GM18520 (cell line): ENCODE measurements around the gene RAB26.
"Not testable (repeated sequence)": the region's sequence is repeated elsewhere in the genome, so short reads cannot be mapped to it uniquely, and the experiment has no call there.

Source experiments
- ATAC-seq: cut with Tn5 transposase; IDR thresholded peaks from one replicate; pipeline ENCODE4 v1.9.1; 2021; ENCODE audit not compliant: unreplicated experiment

The RAB26 gene

DNA sequence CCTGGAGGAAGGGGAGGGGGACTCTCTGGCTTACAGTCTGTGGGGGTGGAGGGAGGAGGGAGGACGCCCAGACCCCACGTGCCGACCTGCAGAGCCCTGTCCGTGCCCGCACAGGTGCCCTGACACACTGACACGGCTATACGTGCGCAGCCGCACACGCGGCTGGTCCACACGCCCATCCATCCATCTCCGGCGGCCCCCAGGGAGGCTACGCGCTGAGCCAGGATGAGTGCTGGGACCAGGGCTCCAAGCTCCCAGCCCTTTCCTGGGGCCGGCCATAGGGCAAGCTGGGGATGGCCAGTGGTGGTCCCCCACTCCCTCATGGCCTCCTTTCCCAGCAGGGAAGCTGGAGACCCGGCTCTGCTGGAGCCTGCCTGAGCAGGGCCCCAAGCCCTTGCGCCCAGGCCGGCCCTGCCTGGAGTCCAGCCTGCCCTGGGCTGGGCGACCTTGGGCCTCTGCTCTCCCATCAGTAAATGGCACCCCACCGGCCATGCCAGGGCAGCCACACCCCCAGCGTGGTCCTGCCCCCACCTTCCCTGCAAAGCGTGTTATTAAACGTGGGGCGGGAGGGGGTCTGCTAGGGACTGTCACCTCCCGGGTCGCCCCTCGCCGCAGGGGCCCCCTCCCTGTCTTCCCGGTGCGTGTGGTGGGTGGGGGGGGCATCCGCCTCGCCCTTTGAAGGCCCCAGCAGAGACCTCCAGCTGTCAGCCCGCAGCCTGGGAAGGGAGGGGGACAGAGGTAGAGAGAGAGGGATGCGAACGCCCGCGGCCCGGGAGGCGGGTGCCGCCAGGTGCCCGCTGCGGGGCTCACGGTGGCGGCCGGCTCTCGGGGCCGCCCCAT lies 47.1 kb downstream of the RAB26 start:
- no peak for ATAC-seq

DNA sequence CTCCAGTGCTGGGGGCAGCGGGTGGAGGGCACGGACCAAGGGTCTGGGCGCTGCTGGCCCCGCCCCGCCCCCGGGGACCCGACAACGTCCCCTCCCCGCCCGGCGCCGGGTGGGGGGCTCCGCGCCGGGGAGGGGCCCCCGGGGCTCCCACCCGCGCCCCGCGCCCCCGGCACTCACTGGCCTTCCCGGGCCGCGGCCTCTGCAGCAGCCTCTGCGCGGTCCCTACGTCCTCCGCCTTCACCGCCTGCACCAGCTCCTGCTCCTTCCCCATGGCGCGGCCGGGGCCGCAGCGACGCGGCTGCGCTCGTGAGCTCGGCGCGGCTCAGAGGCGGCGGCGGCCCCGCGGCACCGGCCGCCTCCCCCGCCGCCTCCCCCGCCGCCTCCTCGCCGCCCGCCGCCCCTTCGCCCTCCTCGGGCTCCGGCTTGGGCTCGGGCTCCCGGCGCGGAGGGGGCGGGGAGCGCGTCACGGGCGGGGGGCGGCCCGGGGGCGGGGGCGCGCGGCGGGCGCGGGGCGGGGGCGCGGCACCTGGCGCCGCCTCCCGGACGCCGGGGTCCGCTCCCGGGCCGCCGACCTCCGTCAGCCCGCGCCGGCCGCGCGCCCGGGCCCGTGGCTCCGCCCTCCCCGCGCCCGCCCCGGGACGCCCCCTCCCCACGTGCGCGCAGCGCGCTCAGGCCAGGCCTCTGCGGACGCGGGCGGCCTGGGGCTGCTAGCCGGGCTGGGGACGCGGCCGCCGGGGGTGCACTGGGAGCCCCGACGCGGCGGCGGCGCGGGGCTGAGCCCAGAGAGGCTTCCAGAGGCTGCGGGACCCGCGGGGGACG lies 47.9 kb downstream of the RAB26 start, which contains the start of gene CASKIN1:
Gene CASKIN1, minus strand, starts transcription at position 444 of the 819 bp plus-strand sequence. Its CDS starts 173 bp downstream, at position 271.
- no peak for ATAC-seq

DNA sequence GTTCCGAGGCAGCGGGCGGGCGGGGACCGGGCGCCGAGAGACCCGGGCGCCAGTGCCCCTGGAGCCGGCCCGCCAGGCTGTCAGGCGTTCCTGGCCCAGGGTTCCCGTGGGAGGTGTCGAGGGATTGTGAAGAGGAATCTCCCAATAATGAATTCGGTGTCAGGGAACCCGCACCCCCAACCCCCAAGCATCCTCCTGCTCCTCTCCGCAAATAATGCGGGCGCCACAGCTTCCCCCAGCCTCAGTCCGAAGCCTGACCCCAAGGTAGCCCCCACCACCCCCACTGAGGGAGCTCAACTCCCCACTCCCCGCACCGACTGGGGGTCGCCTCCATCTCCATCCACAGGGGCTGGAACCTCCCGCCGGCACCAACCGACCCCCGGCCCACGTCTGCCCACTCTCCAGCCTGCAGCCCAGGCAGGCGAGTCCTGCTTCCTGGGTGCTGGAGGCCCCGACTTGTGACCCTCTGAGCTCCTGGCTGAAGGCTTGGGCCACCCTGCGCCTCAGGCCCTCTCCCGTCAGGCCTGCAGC lies 48.6 kb downstream of the RAB26 start:
- ATAC-seq, result no peak

DNA sequence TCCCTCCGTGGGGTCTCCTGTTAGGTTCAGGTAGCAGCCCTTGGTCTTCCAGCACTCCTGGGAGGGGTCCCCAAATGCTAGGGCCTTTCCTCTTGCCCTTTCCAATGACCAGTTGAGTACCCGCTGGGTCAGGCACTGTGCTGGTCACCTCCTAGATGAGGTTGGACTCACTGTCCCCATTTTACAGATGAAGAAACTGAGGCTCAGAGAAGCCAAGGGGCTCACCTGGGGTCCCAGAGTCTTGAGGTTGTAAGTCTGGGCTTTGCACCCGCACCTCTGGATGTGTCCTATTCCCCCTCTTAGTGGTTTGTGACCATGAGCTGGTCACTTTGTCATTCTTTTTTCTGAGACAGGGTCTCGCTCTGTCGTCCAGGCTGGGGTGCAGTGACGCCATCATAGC lies 49.3 kb downstream of the RAB26 start:
- no peak for ATAC-seq

DNA sequence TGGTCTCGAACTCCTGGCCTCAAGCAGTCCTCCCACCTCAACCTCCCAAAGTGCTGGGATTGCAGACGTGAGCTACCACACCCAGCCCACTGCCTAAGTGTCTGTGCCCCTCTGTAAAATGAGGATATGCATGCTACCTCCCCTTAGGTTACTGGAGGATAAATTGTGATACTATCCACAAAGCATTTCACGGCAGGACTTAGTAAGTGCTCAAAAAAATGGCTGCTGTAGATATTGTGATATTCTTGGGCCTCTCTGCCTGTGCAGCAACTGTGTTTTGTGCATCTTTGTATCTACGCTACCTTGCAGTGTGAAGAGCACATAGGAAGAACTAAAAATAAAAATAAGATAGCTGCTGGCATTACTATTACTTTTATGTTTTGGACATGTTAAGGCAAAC lies 49.9 kb downstream of the RAB26 start:
- ATAC-seq, result no peak

DNA sequence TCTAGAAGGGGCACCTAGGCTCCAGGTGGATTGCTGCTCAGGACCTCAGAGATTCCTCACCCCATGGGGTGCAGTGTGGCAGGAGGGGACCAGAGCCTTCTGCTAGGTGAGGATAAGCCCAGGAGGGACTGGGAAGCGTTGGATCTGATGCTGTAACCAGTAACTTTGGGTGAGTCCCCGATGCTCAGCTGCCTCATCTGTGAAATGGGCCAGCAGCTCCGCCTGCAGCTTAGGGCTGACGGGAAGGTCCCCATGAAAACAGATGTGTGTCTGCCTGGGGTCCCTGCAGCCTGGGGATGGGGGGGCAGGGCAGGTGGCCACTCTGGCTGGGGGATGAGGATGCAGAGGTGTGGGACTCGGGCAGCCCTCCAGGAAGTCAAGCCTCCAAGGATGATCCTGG lies 50.7 kb downstream of the RAB26 start:
- ATAC-seq, result no peak

DNA sequence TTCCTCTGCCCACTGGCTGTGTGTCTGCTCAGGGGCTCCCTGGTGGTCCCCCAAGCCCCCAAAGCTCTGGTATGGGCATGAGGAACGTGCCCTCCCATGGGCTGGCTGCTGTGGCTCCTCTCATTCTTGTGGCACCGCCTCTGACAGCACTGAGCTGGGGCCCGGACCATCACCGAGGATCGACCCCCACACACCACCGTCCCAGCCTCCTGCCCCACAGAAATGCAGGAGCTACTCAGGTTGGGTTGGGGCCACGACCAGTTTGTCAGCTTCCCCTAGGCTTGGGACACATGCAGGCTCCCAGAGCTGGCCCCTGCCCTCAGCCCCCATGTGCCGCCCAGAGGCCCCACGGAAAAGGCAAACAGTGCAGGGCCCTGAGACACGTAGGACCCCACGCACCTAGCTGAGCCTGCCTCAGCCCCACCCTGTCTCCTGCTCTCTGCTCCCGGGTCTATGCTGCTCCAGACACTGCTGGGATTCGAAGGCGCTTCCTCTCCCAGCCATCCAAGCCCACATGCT lies 51.3 kb downstream of the RAB26 start:
- no peak for ATAC-seq

DNA sequence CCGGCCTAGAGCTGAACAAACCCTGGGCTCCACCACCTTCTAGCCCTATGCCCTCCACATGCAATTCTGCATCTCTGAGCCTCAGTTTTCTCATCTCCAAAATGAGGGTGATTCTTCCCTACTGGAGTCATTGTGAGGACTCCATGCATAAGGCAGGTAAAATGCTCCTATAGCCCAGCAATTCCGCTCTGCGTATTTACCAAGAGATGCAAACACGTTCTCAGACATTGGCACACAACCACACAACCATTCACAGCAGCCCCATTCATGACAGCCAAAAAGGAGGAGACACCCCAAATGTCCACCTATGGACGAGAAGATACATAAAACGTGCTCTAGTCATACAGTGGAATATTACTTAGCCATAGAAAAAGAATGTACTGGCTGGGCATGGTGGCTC lies 51.9 kb downstream of the RAB26 start:
- ATAC-seq, result no peak

DNA sequence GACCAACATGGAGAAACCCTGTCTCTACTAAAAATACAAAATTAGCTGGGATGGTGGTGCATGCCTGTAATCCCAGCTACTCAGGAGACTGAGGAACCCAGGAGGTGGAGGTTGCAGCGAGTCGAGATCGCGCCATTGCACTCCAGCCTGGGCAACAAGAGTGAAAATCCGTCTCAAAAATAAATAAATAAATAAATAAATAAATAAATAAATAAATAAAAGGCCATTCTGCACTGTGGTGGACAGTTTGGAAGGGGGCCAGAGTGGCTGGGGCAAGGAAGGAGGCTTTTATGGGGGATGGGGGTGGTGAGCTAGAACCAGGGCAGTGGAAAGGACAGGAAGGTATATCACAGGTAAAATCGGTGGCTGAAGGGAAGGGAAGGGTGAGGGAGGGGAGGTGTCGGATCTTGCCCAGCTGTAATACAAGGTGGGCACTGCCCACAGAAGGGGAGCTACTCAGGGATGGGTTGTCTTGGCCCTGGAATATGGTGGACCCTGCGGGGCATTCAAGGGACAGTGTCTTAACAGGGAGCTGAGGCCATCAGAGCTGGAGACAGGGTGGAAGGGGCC lies 54.8 kb downstream of the RAB26 start:
- not testable (repeated sequence) for ATAC-seq
